22Rv1 (cell line): ENCODE results near the gene YKT6.

Source experiments
- ZFX ChIP-seq: fragments of 450-650 bp; IDR thresholded peaks from 2 replicates; pipeline ENCODE4 v1.6.1; 2017; ENCODE audit warnings: antibody characterized with exemption, borderline replicate concordance
- TF ChIP-seq, protein P1 (sequence below): fragments of 450-650 bp; IDR thresholded peaks from 2 replicates; pipeline ENCODE4 v1.5.1; 2017; ENCODE audit warnings: mild to moderate bottlenecking

DNA sequence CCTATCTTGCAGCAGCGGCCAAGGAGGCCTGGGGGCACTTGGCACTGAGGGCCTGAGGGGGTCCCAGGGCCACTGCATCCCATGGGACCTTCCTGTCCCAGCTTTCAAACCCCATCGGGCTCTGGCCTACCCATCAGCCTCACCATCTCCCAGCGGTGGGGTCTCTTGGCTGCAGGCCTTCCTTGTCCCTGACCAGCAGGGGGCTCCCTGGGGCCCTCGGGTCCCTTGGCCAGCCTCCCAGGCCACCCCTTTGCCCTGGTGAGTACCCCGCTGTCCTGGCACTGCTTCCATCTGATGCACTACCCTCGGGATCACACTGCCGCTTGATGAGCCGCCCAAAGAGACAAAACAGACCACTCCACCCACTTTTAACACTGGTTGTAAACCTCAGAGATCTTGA lies 43.5 kb downstream of the YKT6 start:
- TF ChIP-seq, protein P1, sequence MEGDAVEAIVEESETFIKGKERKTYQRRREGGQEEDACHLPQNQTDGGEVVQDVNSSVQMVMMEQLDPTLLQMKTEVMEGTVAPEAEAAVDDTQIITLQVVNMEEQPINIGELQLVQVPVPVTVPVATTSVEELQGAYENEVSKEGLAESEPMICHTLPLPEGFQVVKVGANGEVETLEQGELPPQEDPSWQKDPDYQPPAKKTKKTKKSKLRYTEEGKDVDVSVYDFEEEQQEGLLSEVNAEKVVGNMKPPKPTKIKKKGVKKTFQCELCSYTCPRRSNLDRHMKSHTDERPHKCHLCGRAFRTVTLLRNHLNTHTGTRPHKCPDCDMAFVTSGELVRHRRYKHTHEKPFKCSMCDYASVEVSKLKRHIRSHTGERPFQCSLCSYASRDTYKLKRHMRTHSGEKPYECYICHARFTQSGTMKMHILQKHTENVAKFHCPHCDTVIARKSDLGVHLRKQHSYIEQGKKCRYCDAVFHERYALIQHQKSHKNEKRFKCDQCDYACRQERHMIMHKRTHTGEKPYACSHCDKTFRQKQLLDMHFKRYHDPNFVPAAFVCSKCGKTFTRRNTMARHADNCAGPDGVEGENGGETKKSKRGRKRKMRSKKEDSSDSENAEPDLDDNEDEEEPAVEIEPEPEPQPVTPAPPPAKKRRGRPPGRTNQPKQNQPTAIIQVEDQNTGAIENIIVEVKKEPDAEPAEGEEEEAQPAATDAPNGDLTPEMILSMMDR = peak; percentile 75
- TF ChIP-seq ZFX = no peak
